Neural progenitor cell (in vitro differentiated cells): ENCODE data around the gene OMP.

ENCODE experiments used
- CTCF ChIP-seq: fragments of 200-600 bp; sonication (generic); IDR thresholded peaks from 2 replicates; pipeline ENCODE4 v1.5.1; 2017; ENCODE audit warnings: antibody characterized with exemption, mild to moderate bottlenecking
- EZH2 ChIP-seq: fragments of 200-600 bp; sonication (generic); IDR thresholded peaks from 2 replicates; pipeline ENCODE4 v1.6.1; 2017; ENCODE audit warnings: antibody characterized with exemption, mild to moderate bottlenecking, moderate library complexity
- EZH2phosphoT487 ChIP-seq: fragments of 200-600 bp; sonication (generic); IDR thresholded peaks from 2 replicates; pipeline ENCODE4 v1.6.1; 2017; ENCODE audit warnings: antibody characterized with exemption

- no peak for TF ChIP-seq CTCF
- TF ChIP-seq EZH2 = no peak
- TF ChIP-seq EZH2phosphoT487 = no peak
Observed at GRCh38 chr11:77092382-77092781, 10.3 kb upstream of the OMP start.
